GM10266 (cell line): ENCODE results near the gene OPCML.

Experiments used
- DNase-seq: peaks from one replicate; pipeline ENCODE4 v3.0.0; 2012; ENCODE audit errors: extremely low spot score
- CTCF ChIP-seq: IDR thresholded peaks from 2 replicates; pipeline ENCODE4 v1.5.1; 2012; ENCODE audit warnings: mild to moderate bottlenecking, low read depth; ENCODE audit not compliant: control insufficient read depth, insufficient read depth; ENCODE audit errors: missing control alignments

Gene OPCML

GRCh38 chr11:133065847-133066485, 466.3 kb downstream of the OPCML start:
- DNase-seq = no peak
- no peak for TF ChIP-seq CTCF

DNA sequence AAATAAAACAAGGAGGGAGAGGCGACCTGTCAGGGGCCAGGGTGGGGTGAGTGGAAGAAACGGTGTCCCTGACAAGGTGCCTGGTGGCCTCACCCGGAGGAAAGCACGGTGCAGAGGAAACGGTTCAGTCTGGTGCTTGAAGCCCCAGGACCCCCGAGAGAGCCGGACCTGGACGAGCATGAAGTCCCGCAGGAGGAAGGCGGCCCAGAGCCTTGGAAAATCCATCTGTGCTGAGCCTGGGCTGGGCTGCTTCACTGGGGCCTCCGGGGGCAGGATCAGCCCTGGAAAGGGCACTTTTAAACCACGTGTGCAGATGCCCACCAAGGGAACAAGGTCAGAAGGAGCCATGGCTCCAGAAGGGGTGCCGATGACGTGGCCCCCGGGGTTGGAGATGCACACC, 467.3 kb downstream of the OPCML start:
- DNase-seq = no peak
- TF ChIP-seq CTCF = no peak

DNA sequence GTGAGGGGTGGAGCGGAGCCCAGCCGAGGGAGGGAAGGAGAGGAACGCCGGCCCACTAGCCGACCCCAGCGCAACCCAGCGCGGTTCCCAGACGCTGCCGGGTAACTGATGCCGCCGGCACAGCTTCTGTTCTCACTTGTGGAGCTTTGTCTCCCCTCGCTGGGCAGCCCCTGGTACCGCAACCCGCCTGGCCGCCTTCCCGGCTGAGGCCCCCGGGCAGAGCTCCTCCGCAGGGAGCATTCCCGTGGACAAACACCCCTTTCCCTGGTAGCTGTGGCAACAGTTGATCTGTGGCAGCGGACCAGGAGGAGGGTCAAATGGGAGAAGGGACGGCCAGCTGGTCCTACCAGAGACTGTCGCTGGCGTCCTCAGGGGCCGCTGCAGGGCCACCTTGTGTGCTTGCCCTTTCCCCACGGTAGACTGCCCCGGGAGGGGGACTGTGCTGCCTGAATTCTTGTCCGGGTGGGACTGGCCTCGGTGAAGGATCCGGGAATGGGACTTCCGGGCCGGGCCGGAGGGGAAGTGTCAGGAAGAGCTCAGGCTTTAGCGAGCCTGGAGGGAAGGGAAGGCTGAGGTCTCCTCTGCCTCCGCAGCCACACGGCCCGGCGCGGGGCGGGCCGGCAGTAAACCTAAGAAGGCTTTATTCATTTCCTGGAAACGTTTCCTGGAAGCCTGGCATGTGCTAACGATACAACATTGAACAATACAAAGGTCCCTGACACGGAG, 468.0 kb downstream of the OPCML start:
- no peak for DNase-seq
- peak; percentile 27 for TF ChIP-seq CTCF

DNA sequence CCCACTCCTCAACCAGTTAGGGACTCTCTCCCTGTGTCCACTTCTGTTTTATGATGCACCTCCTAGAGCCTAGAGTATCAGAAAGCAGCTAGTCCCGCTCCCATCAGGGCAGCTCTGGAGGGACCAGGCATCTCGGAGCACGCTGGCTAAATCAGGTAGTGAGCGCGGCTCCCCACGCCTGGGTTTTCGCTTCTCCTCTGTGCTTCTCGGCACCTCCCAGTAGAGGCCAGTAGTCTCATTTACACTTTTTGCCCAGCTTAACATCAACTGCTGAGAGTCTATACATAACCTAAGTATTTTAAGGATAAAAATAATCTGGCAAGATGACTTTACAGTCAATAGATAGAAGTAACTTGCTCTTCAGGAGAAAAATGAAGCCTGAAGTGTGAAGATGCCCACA, 473.8 kb downstream of the OPCML start:
- TF ChIP-seq CTCF = no peak
- no peak for DNase-seq

DNA sequence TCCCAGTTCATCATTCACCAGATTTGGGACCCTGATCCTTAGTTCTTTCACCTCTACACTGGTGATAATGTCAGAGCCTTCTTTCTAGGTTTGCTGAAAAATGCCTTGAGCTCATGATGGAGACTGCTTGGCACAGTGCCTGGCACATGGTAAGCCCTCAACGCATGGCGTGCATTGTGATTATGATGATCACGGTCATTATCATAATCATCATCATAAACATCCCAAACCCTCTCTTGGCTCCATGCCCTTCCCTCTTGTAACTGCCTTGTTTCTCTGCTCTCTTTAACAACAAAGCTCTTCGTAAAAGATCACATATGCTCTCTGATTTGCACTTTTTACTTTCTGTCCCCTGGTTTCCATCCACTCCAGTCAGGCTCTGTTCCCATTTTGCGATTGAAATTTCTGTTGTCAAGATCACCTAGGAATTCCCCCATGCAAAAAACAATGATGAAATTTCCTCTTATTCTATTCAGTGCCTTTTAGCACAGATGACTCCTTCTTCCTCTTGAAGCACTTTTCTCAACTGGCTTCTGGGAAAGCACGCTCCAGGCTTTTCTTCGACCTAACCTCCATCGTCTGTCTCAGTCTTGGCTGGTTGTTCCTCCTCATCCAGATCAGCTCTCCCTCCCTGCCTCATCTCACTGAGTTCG, 479.1 kb downstream of the OPCML start:
- TF ChIP-seq CTCF = no peak
- DNase-seq = no peak

- DNase-seq = no peak
- TF ChIP-seq CTCF = no peak
Measured at GRCh38 chr11:133052537-133052936, 479.8 kb downstream of the OPCML start.
